ENCODE measurements around the gene RYR1. TPM values are rescaled to one million over a fixed set of nuclear protein-coding genes. Genes with fewer than 3 reads are reported as not detected.
"Not testable (repeated sequence)": the region's sequence is repeated elsewhere in the genome, so short reads cannot be mapped to it uniquely, and the experiment has no call there.

Gene RYR1
- total RNA-seq, 2 experiments from 2014 or later, result 0.20 to 1.2 TPM

DNA sequence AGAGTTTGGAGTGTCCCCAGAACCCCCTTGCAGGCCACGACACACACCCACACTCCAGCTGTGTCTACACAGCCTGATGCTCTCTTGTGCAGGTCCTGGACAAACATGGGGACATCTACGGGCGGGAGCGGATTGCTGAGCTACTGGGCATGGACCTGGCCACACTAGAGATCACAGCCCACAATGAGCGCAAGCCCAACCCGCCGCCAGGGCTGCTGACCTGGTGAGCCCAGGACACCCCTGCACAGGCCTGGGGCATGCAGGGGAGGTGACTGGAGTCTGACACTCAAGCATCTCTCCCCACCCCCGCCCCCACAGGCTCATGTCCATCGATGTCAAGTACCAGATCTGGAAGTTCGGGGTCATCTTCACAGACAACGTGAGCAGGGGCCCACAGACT lies 144.3 kb downstream of the RYR1 start:
- Mint-ChIP-seq H3K9me3 (no peaks in the 10 kb centered on the region), H3K36me3 (ENCODE audit: low read depth) (no peaks in the 10 kb centered on the region), H3K27ac (no peak overlapping the region), H3K27me3 (no peaks in the 10 kb centered on the region), H3K4me3 (no peak overlapping the region), H3K4me1 (ENCODE audit: low read depth) (no peaks in the 10 kb centered on the region)
- ChIA-PET POLR2A (no interaction called here), CTCF (no interaction called here)
- Histone ChIP-seq H3K27ac (ENCODE audit: low read depth in 1 of 2, low read length in 2 of 2) (no peak overlapping the region), H3K4me3 (ENCODE audit: low read length) (no peak overlapping the region), H3K4me1 (ENCODE audit: insufficient read depth, low read length) (peaks cover 15% of the 10 kb centered on the region), H3K27me3 (ENCODE audit: control insufficient read depth in 1 of 2, insufficient read depth in 2 of 2, low read length in 2 of 2) (no peaks in the 10 kb centered on the region), H3K9me3 (ENCODE audit: control insufficient read depth in 1 of 2, insufficient read depth in 1 of 2, low read length in 2 of 2) (no peaks in the 10 kb centered on the region), H3K36me3 (ENCODE audit: insufficient read depth, low read length) (no peaks in the 10 kb centered on the region)
- ATAC-seq (ENCODE audit: poor library complexity), result no peak
- intact Hi-C loops (cut with DNase I, micrococcal nuclease), result no loop called here
- DNase-seq, result no peak
- TF ChIP-seq, protein P1, sequence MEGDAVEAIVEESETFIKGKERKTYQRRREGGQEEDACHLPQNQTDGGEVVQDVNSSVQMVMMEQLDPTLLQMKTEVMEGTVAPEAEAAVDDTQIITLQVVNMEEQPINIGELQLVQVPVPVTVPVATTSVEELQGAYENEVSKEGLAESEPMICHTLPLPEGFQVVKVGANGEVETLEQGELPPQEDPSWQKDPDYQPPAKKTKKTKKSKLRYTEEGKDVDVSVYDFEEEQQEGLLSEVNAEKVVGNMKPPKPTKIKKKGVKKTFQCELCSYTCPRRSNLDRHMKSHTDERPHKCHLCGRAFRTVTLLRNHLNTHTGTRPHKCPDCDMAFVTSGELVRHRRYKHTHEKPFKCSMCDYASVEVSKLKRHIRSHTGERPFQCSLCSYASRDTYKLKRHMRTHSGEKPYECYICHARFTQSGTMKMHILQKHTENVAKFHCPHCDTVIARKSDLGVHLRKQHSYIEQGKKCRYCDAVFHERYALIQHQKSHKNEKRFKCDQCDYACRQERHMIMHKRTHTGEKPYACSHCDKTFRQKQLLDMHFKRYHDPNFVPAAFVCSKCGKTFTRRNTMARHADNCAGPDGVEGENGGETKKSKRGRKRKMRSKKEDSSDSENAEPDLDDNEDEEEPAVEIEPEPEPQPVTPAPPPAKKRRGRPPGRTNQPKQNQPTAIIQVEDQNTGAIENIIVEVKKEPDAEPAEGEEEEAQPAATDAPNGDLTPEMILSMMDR (IDR thresholded peaks at IDR 0.05), result no peak

DNA sequence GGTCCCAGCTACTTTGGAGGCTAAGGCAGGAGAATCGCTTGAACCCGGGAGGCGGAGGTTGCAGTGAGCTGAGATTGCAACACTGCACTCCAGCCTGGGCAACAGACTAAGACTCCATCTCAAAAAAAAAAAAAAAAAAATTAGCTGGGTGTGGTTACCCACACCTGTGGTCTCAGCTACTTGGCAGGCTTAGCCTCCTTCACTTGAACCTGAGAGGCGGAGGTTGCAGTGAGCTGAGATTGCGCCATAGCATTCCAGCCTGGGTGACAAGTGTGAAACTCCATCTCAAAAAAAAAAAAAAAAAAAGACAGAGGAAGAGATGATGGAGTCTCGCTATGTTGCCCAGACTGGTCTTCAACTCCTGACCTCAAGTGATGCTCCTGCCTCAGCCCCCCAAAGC lies 145.8 kb downstream of the RYR1 start:
- H3K9me3 Mint-ChIP-seq; H3K4me1 Mint-ChIP-seq (ENCODE audit: low read depth); H3K36me3 ChIP-seq (ENCODE audit: insufficient read depth, low read length); intact Hi-C loops (cut with DNase I, micrococcal nuclease); H3K27me3 ChIP-seq (ENCODE audit: control insufficient read depth in 1 of 2, insufficient read depth in 2 of 2, low read length in 2 of 2); H3K27ac Mint-ChIP-seq; H3K4me3 ChIP-seq (ENCODE audit: low read length); H3K27me3 Mint-ChIP-seq; H3K36me3 Mint-ChIP-seq (ENCODE audit: low read depth); H3K9me3 ChIP-seq (ENCODE audit: control insufficient read depth in 1 of 2, insufficient read depth in 1 of 2, low read length in 2 of 2); H3K4me3 Mint-ChIP-seq; H3K27ac ChIP-seq (ENCODE audit: low read depth in 1 of 2, low read length in 2 of 2): not testable (repeated sequence)
- peaks cover 21% of the 10 kb centered on the region for H3K4me1 ChIP-seq (ENCODE audit: insufficient read depth, low read length)
- ChIA-PET CTCF (interaction anchor here (0.7 kb wide), 1 partner anchor 40 kb away, joined by 4 read pairs; no protein-coding TSS in a partner anchor), POLR2A (interaction anchor here (0.7 to 1.3 kb wide), 2 partner anchors 14 to 40 kb away, joined by 3 to 6 read pairs; partner anchors contain the start of gene EIF3K)
- ATAC-seq (ENCODE audit: poor library complexity) (peak; percentile 60), DNase-seq (peak in 4 of 14 experiments; percentile 15 to 54 (median 42))

DNA sequence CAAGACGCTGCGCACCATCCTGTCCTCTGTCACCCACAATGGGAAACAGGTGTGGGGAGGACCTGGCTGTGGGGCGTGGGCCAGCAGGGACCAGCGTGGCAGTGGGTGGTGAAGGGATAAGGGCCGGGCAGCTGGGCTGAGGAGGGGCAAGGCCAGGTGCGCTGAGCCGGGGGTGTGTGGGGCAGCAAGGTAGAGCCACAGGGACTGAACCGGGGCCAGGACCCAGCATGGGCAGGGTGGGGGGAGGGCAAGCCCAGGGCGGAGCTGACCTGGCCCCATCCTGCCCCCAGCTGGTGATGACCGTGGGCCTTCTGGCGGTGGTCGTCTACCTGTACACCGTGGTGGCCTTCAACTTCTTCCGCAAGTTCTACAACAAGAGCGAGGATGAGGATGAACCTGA lies 146.6 kb downstream of the RYR1 start:
- Histone ChIP-seq H3K9me3 (ENCODE audit: control insufficient read depth in 1 of 2, insufficient read depth in 1 of 2, low read length in 2 of 2) (no peaks in the 10 kb centered on the region), H3K4me3 (ENCODE audit: low read length) (no peak overlapping the region), H3K27ac (ENCODE audit: low read depth in 1 of 2, low read length in 2 of 2) (no peak overlapping the region), H3K36me3 (ENCODE audit: insufficient read depth, low read length) (no peaks in the 10 kb centered on the region), H3K4me1 (ENCODE audit: insufficient read depth, low read length) (peaks cover 21% of the 10 kb centered on the region), H3K27me3 (ENCODE audit: control insufficient read depth in 1 of 2, insufficient read depth in 2 of 2, low read length in 2 of 2) (no peaks in the 10 kb centered on the region)
- CTCF ChIA-PET, result no interaction called here
- H3K9me3 Mint-ChIP-seq, result no peaks in the 10 kb centered on the region
- POLR2A ChIA-PET, result no interaction called here
- DNase-seq (peak in 1 of 14 experiments; percentile 18), ATAC-seq (ENCODE audit: poor library complexity) (no peak)
- no peaks in the 10 kb centered on the region for H3K27me3 Mint-ChIP-seq
- no peak overlapping the region for H3K27ac Mint-ChIP-seq
- H3K4me1 Mint-ChIP-seq (ENCODE audit: low read depth), result peaks cover 5% of the 10 kb centered on the region
- no peaks in the 10 kb centered on the region for H3K36me3 Mint-ChIP-seq (ENCODE audit: low read depth)
- TF ChIP-seq, protein P1 (IDR thresholded peaks at IDR 0.05), result no peak
- H3K4me3 Mint-ChIP-seq, result no peak overlapping the region
- intact Hi-C loops (cut with DNase I, micrococcal nuclease), result no loop called here

DNA sequence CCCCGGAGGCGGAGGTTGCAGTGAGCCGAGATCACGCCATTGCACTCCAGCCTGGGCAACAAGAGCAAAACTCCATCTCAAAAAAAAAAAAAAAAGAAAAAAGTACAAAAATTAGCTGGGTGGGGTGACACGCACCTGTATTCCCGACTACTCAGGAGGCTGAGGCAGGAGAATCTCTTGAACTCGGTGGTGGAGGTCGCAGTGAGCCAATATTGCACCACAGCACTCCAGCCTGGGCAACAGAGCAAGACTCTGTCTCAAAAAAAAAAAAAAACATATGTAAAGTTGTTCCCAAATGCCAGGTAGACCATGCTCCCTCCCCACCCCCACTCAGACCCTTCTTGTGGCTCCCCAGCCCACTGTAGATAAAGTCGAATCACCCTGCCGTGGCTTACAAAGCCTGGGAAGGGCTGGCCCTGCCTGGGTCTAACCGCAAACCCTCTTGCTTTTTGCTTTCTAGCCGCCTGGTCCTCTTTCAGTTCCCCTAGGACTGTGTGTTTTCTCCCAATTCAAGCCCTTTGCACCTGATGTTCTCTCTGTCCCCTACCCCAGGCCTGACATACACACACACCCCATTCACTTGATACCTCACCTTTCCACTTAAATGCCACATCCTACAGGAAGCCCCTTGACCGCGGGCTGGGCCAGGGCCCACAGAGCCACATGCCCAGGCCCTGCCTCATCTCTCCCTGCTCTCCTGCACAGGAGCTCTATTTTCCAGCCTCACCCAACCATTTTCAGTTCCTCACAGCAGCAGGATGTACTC lies 149.9 kb downstream of the RYR1 start:
- no peak overlapping the region for H3K4me3 ChIP-seq (ENCODE audit: low read length)
- H3K4me1 ChIP-seq (ENCODE audit: insufficient read depth, low read length), result peaks cover 21% of the 10 kb centered on the region
- CTCF ChIA-PET, result no interaction called here
- no peak overlapping the region for H3K4me3 Mint-ChIP-seq
- peaks cover 14% of the 10 kb centered on the region for H3K36me3 ChIP-seq (ENCODE audit: insufficient read depth, low read length)
- no peaks in the 10 kb centered on the region for H3K27me3 ChIP-seq (ENCODE audit: control insufficient read depth in 1 of 2, insufficient read depth in 2 of 2, low read length in 2 of 2)
- no peaks in the 10 kb centered on the region for H3K9me3 Mint-ChIP-seq
- POLR2A ChIA-PET, result no interaction called here
- TF ChIP-seq, protein P1 (IDR thresholded peaks at IDR 0.05), result no peak
- H3K27ac ChIP-seq (ENCODE audit: low read depth in 1 of 2, low read length in 2 of 2), result no peak overlapping the region
- intact Hi-C loops (cut with DNase I, micrococcal nuclease), result no loop called here
- ATAC-seq (ENCODE audit: poor library complexity) (no peak), DNase-seq (peak in 1 of 14 experiments; percentile 11)
- no peak overlapping the region for H3K27ac Mint-ChIP-seq
- H3K27me3 Mint-ChIP-seq, result no peaks in the 10 kb centered on the region
- H3K4me1 Mint-ChIP-seq (ENCODE audit: low read depth), result peaks cover 5% of the 10 kb centered on the region
- H3K9me3 ChIP-seq (ENCODE audit: control insufficient read depth in 1 of 2, insufficient read depth in 1 of 2, low read length in 2 of 2), result no peaks in the 10 kb centered on the region
- peaks cover 13% of the 10 kb centered on the region for H3K36me3 Mint-ChIP-seq (ENCODE audit: low read depth)

Data from CD4-positive, alpha-beta T cell (primary cell).